SH-SY5Y (cell line): Measurements from ENCODE around the gene CRIM1.

Source experiments
- GATA2 ChIP-seq: IDR thresholded peaks from 2 replicates; pipeline ENCODE4 v1.6.1; 2011; ENCODE audit warnings: mild to moderate bottlenecking, low read depth, low read length
- GATA3 ChIP-seq: IDR thresholded peaks from 2 replicates; pipeline ENCODE4 v1.6.1; 2011; ENCODE audit warnings: low read depth, mild to moderate bottlenecking, low read length, moderate library complexity

DNA sequence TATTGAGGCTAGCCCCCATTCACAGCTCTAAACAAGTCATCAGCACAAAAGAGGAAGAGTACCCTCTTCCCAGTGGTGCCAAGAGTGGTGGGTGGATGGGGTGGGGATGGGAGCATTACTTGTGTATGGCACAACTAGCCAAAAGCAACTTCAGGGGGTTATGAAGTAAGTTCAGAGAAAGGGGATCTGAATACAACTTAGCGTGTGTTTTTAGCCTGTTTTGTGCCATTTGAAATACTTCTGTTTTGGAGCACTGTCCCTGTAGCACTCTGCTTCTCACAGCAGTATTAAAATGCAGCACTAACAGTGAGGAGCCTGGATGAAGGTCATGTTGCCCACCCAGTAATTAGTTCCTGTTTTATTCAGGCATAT lies 113.5 kb downstream of the CRIM1 start:
- no peak for TF ChIP-seq GATA2
- no peak for TF ChIP-seq GATA3
